Mesodermal cell (in vitro differentiated cells): Measurements from ENCODE around the gene LGALSL. TPM values are rescaled to one million over a fixed set of nuclear protein-coding genes. Genes with fewer than 3 reads are reported as not detected.

Experiments
- H3K27ac ChIP-seq: 2 replicates; pipeline ENCODE4 v1.7.0; 2013; ENCODE audit warnings: mild to moderate bottlenecking, low read depth, low read length, moderate library complexity; ENCODE audit not compliant: severe bottlenecking
- H3K36me3 ChIP-seq: 2 replicates; pipeline ENCODE4 v1.7.1; 2013; ENCODE audit warnings: mild to moderate bottlenecking, low read length, moderate library complexity; ENCODE audit not compliant: control insufficient read depth, insufficient read depth
- H3K4me1 ChIP-seq: one replicate; pipeline ENCODE4 v1.7.1; 2013; ENCODE audit warnings: mild to moderate bottlenecking, low read length; ENCODE audit not compliant: insufficient read depth, control insufficient read depth, poor library complexity, severe bottlenecking
- H3K4me3 ChIP-seq: 2 replicates; pipeline ENCODE4 v1.7.0; 2013; ENCODE audit warnings: low read length, control low read depth, mild to moderate bottlenecking; ENCODE audit not compliant: insufficient read depth, poor library complexity, severe bottlenecking; ENCODE audit errors: extremely low read depth
- H3K9me3 ChIP-seq: 2 replicates; pipeline ENCODE4 v1.7.1; 2013; ENCODE audit warnings: mild to moderate bottlenecking, low read length, moderate library complexity; ENCODE audit not compliant: control insufficient read depth
- WGBS, 2 experiments: methylation state at CpG; one replicate each; pipeline ENCODE4 v1.1.5; 2013; ENCODE audit warnings: missing lambda C conversion rate in 2 of 2; ENCODE audit not compliant: insufficient coverage in 2 of 2; 5-methylcytosine and 5-hydroxymethylcytosine counted together
- polyA plus RNA-seq, 2 experiments: library from polyadenylated mRNA; stranded (reverse); fragments of 50-300 nt; gene quantifications; one replicate each; pipeline ENCODE4 v1.2.3, GENCODE V29; 2013

The LGALSL gene
- polyA plus RNA-seq (2013, experiment 1 of 2) = 25.3 TPM
- polyA plus RNA-seq (2013, experiment 2 of 2) = 17.6 TPM

GRCh38 chr2:64453770-64454385 is at the start of gene LGALSL:
LGALSL (plus strand) TSS chr2:64454162; CDS start chr2:64454546, 384 bp downstream.
- Histone ChIP-seq H3K27ac (peak within 1 kb of the TSS; percentile 85), H3K4me1 (no peaks in the 10 kb centered on the region), H3K9me3 (no peaks in the 10 kb centered on the region), H3K4me3 (peak within 1 kb of the TSS; percentile 72), H3K36me3 (peaks cover 27% of the 10 kb centered on the region)
- WGBS, 2 experiments = 0% methylated on average over 15 to 22 of the region's 52 CpGs

DNA sequence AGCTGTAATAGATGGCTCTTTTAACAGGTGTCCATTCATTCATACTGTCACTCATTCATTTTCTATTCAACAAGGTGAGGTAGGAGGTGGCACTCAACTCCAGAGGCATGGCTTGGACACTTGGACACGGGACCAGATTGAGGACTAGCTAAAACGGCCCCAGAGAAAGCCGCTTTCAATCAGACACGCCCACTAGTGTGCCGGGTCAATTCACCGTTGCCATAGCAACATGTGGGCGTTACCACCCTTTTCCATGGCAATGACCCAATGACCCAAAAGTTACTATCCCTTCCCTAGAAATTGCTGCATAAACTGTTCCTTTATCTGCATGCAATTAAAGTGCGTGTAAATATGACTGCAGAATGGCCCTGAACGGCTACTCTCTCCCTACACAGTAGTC is 49.2 kb upstream of the LGALSL start:
- Histone ChIP-seq H3K27ac (peak overlapping the region; percentile 95), H3K36me3 (no peaks in the 10 kb centered on the region), H3K4me1 (peaks cover 34% of the 10 kb centered on the region), H3K9me3 (no peaks in the 10 kb centered on the region), H3K4me3 (no peak overlapping the region)
- 39 to 43% methylated on average over 8 to 9 of the region's 9 CpGs for WGBS, 2 experiments

DNA sequence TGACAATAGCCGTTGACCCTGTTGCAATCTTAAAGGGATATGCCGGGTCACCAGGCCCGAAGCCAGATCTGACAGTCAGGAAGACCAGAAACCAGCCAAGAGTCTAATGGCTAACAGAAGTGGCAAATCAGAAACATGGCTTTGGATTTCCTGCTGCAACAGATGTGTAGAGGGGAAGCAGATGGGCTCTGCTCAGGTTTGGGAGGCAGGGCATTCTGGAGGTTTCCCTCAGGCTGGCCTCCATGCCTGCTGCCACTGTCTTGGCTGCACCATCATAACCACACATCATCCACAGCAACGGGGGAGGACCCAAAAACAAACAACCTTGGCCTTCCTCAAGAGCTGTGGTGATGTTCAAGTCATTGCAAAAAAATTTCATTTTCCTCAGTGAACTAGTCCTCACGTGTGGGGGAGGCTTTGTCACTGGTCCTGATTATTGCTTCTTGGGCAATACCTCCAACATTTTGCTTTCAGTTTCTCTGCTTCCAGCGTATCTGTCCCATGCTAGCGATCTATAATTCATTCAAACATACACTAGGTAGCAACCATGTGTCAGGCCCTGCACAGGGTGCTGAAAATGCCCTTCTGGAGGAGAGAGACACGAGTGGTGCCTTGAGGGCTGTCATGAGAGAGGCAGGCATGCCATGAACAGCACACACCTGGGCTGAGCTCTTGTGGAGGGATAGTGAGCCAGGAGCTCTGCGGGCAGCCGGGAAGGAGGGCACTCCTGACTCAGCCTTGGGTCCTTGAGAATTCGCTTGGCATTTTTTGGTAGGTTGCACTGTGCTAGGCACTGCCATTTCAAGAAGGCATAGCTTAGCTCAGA is 48.2 kb upstream of the LGALSL start:
- H3K4me3 ChIP-seq = no peak overlapping the region
- H3K27ac ChIP-seq = no peak overlapping the region
- no peaks in the 10 kb centered on the region for H3K9me3 ChIP-seq
- WGBS, 2 experiments = 92 to 94% methylated on average over 8 to 9 of the region's 11 CpGs
- H3K36me3 ChIP-seq = no peaks in the 10 kb centered on the region
- H3K4me1 ChIP-seq = peaks cover 31% of the 10 kb centered on the region

GRCh38 chr2:64406407-64406774 is 47.6 kb upstream of the LGALSL start:
- Histone ChIP-seq H3K36me3 (no peaks in the 10 kb centered on the region), H3K4me1 (peaks cover 25% of the 10 kb centered on the region), H3K9me3 (no peaks in the 10 kb centered on the region), H3K27ac (no peak overlapping the region), H3K4me3 (no peak overlapping the region)
- 81 to 100% methylated on average over 2 of the region's 2 CpGs for WGBS, 2 experiments

DNA sequence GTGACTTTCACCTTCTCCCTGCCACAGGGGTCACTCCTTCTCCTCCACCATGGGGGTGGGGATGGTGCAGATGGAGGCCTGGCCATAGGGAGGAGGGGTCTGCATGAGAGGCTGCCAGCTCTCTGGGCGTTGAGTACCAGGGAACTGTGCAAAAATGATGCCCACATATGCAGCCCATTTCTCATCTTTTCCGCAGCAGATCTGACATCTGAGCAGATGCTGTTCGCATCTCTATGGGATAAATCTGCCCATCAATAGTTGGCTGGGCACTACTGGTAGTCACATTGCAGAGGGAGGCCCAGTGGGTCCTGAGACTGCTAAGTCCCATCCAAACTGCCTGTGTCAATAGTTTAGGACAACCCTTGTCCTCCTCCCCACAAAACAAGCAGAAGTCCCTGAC is 45.9 kb upstream of the LGALSL start:
- no peaks in the 10 kb centered on the region for H3K9me3 ChIP-seq
- no peaks in the 10 kb centered on the region for H3K36me3 ChIP-seq
- no peak overlapping the region for H3K4me3 ChIP-seq
- 91 to 100% methylated on average over 3 of the region's 3 CpGs for WGBS, 2 experiments
- peaks cover 16% of the 10 kb centered on the region for H3K4me1 ChIP-seq
- no peak overlapping the region for H3K27ac ChIP-seq

DNA sequence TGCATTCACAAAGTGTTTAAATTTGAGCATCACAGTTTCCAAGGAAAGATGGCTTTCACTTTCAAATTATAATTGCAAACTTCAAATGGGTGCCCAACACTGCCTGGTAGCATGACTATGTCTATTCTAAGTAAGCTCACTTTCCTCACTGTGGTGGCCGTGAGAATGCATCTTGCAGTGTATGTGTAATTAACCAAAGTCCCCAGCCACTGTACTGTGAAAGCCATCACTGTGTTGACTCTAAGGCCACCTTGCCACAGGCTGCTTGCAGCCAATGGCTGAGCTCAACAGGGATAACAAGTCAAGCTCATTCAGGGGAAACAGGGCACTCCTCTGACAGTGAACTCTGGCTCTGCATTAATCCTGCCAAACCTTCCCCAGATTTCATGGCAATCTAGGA is 43.3 kb upstream of the LGALSL start:
- 83% methylated on average over 1 of the region's 1 CpG for WGBS, 2 experiments

DNA sequence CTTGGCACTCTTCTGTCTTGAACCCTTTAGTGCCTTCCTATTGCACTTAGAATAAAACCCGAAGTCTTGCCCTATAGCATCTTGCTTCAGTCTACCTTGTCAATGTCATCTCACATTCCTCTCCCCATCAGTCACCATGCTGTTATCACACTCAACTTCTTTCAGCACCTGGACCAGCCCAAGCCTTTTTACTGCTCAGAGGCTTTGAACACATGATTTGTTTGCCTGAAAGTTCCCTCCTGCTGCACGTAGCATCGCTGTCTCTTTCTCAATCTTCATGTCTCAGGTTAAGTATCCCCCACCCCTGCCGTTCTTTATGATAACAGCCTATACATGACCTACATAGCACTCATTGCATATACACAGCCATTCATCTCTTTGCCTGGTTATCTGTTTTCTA is 41.3 kb upstream of the LGALSL start:
- Histone ChIP-seq H3K27ac (no peak overlapping the region), H3K9me3 (no peaks in the 10 kb centered on the region), H3K36me3 (no peaks in the 10 kb centered on the region), H3K4me3 (no peak overlapping the region), H3K4me1 (no peaks in the 10 kb centered on the region)
- 79 to 84% methylated on average over 2 to 4 of the region's 4 CpGs for WGBS, 2 experiments

More for the DNA sequence above, 43.3 kb upstream of the LGALSL start:
- Histone ChIP-seq H3K9me3 (no peaks in the 10 kb centered on the region), H3K27ac (no peak overlapping the region), H3K4me1 (no peaks in the 10 kb centered on the region), H3K4me3 (no peak overlapping the region), H3K36me3 (no peaks in the 10 kb centered on the region)

GRCh38 chr2:64414736-64415435 is 39.1 kb upstream of the LGALSL start:
- 93 to 100% methylated on average over 3 to 6 of the region's 7 CpGs for WGBS, 2 experiments
- Histone ChIP-seq H3K36me3 (no peaks in the 10 kb centered on the region), H3K4me1 (no peaks in the 10 kb centered on the region), H3K9me3 (no peaks in the 10 kb centered on the region), H3K27ac (no peak overlapping the region), H3K4me3 (no peak overlapping the region)

- no peak overlapping the region for H3K4me3 ChIP-seq
- WGBS, 2 experiments = 60% methylated on average over 2 of the region's 3 CpGs; no CpG with 5 or more reads in 1 of the 2 experiments
- no peaks in the 10 kb centered on the region for H3K36me3 ChIP-seq
- H3K27ac ChIP-seq = no peak overlapping the region
- no peaks in the 10 kb centered on the region for H3K9me3 ChIP-seq
- no peaks in the 10 kb centered on the region for H3K4me1 ChIP-seq
Observed at GRCh38 chr2:64417624-64418023, 36.3 kb upstream of the LGALSL start.

DNA sequence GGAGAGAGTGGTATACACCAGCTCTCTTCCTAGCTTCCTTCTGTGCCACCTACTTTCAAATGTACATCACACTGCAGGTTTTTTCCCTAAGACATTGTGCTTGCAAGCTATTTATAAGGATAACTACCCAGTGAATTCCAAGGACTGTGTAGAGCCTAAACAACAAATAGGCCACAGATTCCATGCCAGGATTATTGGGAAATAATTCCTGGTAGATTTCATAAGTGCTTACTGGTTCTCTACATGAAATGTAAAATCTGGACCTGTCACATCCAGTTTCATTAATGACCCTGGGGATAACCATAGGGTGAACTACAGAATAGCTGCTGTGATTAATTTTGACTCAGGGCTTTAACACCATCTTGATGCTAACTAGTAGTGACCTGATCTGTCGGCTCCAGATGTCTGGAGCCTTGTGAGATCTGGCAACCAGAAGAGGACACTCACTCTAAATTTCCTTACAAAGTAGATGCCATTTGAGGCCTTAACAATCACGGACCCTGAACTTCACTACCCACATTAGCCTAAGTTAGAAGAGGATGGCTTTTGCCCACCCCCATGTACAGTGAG is 34.3 kb upstream of the LGALSL start:
- WGBS, 2 experiments = 71 to 80% methylated on average over 1 of the region's 2 CpGs
- no peak overlapping the region for H3K27ac ChIP-seq
- H3K36me3 ChIP-seq = no peaks in the 10 kb centered on the region
- no peaks in the 10 kb centered on the region for H3K4me1 ChIP-seq
- H3K4me3 ChIP-seq = no peak overlapping the region
- no peaks in the 10 kb centered on the region for H3K9me3 ChIP-seq
